Mesenteric fat pad (tissue), 1 donor: Measurements from ENCODE around the gene POLRMT. TPM values are rescaled to one million over a fixed set of nuclear protein-coding genes. Genes with fewer than 3 reads are reported as not detected.
"Not testable (repeated sequence)": the region's sequence is repeated elsewhere in the genome, so short reads cannot be mapped to it uniquely, and the experiment has no call there.

ENCODE experiments used
- DNase-seq: peaks from one replicate; pipeline ENCODE4 v3.0.0-alpha.2; 2020; ENCODE audit warnings: low spot score
- total RNA-seq: library from RNA; stranded (reverse); fragmentation: NEBNext Ultra II Directional; extraction: Animal tissue kit (Norgen Biotek cat#: 25700); gene quantifications from one replicate; pipeline ENCODE4 v1.2.1, GENCODE V29; 2021
- donor health status: DM: yes; HTN: yes; CAD: no.

Gene POLRMT
- total RNA-seq, 1 donor from 2014 or later, result 36.9 TPM

DNA sequence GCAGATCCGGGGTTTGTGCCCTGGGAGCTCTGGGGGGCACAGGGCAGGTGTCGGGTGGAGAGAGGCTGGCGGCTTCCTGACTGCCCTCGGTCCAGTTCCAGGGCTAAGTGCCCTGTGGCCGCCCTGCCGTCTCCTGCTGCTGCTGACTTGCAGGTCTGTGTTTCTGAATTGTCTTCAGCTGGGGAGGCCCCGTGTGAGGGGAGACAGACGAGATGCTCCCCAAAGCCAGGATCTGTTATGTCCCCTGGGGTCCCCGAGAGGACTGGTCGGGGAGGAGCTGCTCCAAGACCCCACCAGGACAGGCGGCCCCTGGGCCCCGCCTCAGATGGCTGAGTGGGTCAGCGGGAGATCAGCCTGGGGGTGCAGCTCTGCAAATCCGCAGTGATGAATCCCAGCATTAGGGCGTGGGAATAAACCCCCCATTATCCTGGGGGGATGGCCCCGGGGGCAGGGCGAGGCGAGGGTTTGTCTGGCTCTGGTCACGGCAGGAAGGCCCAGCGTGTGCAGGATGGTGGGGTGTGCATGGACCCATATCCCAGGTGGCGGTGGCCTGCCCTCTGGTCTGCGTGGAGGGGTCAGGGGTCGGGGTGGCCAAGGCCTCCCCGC lies 39.0 kb downstream of the POLRMT start:
- no peak for DNase-seq

DNA sequence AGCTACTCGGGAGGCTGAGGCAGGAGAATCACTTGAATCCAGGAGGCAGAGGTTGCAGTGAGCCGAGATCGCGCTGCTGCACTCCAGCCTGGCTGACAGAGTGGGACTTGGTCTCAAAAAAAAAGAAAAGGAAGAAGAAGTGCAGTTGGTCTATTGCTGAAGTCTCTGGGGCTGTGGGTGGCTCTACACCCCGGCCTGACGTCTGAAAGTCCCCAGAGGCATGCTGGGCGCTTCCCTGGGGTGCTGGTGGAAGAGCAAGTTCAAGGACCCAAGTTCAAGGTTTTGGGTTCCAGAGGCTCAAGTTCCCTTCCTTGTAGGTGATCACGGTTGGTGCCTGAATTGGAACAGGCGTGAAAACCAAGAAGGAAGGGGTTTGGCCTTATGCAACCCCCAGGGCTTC lies 39.8 kb downstream of the POLRMT start:
- DNase-seq, result no peak

DNA sequence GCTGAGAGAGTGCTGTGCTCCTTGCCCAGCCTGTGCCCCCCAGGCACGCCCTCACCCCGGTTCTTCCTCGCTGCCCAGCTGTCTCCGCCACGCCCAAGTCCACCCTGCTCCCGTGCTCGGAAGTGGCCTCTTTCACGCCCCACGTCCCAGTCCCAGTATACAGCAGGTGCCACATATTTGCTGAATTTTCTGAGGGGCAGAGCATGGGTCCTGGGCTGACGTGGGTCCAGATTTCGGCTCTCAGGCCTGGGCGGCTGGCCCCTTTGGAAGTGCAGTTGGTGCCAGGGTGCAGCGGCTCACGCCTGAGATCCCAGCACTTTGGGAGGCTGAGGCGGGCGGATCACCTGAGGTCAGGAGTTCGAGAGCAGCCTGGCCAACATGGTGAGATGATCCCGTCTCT lies 40.3 kb downstream of the POLRMT start:
- DNase-seq, result no peak

DNA sequence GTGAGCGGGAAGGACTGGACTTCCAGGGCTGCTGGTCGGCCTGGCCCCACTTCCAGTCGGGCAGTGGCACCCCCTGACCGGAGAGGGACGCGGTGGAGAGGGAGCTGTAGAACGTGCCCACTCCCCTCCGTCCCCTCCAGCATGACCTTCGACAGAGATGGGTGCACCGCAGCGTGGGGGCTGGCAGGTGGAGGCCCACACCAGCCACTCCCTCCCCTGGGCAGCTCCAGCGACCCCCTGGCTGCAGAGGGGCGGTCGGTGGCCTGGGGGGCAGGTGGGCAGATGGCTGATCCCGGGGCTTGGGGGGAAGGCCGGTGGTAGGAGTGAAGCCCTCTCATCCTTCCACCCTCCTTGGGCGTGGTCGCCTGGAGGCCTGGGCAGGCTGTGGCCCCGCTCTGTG lies 41.2 kb downstream of the POLRMT start:
- no peak for DNase-seq

DNA sequence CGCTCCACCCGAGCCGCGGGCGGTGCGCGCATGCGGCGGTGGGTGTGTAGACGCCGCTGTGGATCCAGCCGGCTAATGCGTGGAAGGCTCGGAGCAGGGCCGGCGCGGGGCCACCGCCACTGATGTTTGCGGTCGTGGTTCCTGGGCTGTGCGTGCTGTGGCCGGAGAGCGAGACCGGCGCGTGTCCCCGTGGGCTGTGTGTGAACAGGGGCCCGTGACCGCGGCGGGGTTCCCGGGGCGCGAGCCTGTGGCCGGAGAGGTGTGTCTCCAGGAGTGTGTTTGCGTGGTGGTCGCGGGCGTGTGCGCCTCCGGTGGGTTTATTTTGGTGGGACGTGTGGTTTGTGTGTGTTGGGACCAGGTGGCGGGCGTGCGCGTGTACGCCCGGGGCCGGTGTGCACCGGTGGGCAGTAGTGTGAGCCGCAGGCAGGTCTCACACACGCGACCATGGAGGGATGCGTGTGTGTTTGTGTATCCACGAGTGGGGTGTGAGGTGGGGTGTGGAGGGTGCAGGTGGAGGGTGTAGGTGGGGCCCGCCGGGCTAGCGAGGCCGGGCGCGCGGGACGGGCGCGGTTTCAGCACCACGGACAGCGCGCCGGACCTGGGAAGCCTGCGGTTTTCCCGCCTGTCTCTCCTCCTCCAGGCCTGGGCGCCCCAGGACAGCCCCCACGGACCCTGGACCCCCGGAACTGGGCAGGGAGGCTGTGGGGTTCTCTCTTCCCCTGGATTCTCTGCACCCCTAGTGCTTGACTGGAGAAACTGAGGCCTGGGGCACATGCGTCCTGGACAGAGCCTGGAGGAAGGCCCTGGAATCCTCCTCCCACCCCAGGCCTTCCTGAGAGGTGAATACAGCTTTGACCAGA lies 42.0 kb downstream of the POLRMT start:
- DNase-seq, result no peak

DNA sequence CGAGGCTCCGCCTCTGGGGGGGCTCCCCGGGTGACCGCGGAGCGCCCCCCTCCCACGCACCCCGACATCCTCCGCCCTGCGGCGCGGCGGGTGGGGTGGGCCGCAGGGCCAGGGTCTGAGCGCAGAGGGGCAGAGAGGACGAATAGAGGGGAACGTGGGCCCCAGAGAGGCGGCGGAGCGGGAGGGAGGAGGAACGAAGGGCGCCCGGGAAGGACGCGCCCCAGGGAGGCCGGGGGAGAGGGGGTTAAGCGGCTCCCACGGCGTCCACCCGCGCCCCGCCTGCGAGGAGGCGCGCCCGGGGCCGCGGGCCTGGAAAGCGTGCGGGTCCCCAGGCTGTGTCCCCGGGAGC lies 42.6 kb downstream of the POLRMT start:
- no peak for DNase-seq

DNA sequence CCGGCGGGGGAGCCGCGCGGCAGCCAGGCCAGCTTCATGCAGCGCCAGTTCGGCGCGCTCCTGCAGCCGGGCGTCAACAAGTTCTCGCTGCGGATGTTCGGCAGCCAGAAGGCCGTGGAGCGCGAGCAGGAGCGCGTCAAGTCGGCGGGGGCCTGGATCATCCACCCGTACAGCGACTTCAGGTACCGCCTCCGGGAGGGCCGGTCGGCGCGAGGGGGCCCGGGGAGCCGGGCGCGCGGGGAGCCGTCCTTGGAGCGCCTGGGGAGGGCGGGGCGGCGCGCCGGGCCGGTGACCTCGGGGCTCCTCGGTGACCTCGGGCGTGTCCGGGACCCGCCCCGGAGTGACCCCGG lies 43.0 kb downstream of the POLRMT start:
- DNase-seq, result no peak

DNA sequence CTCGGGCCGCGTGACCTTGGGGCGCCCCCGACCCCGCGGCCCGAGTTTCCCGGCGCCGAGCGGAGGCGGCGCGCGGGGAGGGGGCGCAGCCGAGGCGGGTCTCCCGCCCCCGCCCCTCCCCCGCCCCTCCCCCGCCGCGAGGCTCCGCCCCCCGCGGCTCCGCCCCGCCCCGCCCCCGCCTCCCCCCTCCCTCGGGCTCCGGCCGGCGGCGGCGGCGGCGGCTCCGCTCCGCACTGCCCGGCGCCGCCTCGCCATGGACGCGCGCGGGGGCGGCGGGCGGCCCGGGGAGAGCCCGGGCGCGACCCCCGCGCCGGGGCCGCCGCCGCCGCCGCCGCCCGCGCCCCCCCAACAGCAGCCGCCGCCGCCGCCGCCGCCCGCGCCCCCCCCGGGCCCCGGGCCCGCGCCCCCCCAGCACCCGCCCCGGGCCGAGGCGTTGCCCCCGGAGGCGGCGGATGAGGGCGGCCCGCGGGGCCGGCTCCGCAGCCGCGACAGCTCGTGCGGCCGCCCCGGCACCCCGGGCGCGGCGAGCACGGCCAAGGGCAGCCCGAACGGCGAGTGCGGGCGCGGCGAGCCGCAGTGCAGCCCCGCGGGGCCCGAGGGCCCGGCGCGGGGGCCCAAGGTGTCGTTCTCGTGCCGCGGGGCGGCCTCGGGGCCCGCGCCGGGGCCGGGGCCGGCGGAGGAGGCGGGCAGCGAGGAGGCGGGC lies 43.5 kb downstream of the POLRMT start, which contains the start of gene HCN2:
Gene HCN2 (plus strand): TSS at position 189 of the 703 bp plus-strand sequence. CDS start 65 bp downstream, at position 254.
- no peak for DNase-seq

DNA sequence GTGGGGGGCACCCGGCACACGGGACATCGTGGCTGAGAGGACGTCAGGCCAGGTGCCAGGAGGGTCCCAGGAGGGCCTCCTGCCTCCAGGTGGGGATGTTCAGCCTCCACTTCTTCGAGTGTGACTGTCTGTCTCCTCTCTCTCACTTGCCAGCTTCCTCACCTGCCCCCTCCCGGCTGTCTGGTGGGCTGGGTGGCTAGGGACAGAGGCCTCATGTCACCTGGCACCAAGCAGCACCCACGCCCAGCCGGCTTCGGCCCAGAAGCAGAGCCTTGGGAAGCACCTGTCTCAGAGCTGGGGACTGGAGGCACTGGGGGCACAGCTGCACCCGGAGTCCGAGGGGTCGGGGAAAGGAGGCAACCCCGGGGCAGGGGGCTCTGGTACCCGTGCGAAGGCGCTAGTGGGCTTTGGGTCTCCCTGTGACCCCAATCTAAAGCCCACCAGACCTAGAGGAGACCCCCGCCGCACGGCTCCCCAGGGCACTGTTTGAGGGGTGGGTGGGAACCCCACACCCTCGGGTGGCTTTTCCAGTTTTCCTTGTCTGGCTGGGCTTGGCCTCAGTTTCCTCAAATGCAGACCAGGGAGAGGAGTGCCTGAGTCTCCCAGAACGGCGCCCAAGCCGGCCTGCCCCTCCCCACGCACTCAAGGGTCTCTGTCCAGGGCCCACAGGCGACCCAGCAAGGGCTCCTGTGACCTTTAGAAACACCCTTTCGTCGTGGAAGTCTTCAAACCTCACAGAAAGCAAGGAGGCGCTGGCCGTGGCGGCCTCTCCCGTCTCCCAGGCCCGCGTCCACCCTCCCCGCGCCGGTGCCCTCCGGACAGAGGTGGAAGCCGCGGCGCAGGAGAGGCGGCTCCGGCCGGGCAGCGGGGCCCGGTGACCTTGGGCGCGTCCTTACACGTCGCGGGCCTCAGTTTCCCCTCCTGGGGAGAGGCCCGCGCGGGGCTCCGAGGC lies 44.3 kb downstream of the POLRMT start:
- DNase-seq, result no peak

DNA sequence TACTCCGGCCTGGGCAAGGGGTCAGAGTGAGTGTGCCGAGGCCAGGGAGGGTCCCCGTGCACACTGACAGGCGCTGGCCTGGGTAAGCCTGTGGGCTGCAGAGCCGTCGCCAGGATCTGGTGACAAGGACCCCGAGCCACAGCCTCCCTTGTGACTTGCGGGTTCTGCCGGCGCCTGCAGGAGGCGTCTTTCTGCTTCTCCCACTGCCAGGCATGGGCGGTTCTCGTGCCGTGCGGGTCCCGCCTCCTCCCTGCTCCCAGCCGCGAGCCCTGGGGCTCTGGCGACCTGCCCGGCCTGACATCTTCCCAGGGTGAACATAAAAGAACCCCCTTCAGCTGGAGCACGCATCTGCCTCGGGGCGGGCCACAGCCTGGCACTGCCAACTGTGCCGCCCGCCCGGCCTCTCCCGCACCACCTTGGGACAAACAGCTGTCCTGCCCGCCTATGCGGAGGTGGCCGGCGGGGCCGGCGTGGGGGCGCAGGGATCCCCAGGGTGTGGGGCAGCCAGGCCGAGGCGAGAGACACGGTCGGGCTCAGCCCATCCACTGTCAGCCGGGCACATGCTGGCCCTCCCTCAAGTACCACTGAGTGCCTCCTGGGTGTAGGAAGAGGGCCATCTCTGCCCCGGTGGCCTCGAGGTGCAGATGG lies 45.1 kb downstream of the POLRMT start:
- no peak for DNase-seq

DNA sequence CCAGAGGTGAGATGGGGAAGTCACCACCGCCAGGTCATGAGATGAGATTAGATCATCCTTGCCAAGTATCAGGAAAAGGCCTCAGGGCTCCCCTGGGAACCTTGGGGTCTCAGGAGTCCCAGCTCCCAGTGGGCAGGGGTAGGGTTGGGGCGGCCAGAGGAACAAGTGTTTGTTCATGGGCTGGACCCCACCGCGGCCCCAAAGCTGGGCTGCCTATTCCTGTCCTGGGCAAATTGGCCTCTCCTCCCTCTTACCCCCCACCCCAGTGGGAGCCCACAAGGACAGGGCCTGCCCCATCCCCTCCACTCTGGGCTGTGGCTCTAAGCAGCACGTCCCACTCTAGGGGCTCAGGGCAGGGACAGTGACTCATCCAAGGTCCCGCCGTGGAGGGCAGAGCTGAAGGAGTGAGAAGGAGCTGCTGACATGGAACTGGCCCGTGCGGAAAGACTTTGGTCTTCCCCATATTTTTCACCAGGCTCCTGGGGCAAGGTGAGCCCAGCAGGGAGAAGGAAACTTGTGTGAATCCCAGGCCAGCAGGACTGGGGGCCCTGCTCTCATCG lies 47.7 kb downstream of the POLRMT start:
- no peak for DNase-seq

DNA sequence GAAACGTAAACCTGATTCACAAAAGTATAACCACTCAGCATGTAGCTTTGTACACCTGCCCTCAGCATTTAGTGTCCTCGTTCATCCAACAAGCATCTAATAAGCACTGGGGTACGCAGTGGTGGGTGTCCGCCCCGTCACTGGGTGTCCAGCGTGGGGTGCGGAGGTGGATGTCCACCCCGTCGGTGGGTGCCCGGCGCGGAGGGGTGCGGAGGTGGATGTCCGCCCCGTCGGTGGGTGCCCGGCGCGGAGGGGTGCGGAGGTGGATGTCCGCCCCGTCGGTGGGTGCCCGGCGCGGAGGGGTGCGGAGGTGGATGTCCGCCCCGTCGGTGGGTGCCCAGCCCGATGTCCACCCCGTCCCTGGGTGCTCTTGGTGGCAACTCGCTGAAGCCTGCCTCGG lies 48.2 kb downstream of the POLRMT start:
- not testable (repeated sequence) for DNase-seq

DNA sequence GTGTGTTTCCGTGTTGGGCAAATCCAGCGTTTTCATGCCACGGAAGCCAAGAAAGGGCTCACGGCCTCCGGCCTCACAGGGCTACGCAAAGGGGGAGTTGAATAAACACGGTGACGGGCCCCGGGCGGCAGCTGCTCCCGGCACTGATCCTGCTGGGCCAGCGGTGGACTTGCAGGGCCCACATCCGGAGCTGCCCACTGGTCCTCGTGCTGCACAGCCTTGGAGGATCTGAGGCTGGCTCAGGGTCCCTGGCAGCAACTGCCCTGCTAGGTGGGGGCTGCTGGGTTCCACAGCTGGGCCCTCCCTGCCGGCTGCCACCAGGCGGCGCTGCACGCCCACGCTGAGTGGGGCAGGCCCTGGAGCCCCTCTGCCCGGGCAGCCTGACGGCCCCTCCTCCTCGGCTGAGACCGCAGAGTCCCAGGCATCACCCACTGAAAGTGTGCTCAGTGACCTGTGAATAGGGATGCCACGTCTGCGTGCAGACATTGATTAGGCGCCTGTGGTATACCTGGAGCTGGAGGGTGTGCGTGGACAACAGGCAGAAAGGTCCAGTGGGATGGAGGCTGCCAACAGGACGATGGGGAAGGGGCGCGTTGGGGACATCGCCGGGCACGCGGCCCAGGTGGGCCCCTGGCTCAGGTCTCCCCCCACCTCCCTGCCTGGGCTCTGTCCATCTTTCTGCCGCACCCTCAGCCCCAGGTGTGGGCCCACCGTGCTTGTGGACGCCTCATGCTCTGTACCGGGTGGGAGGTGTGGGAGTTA lies 48.9 kb downstream of the POLRMT start:
- DNase-seq, result no peak

DNA sequence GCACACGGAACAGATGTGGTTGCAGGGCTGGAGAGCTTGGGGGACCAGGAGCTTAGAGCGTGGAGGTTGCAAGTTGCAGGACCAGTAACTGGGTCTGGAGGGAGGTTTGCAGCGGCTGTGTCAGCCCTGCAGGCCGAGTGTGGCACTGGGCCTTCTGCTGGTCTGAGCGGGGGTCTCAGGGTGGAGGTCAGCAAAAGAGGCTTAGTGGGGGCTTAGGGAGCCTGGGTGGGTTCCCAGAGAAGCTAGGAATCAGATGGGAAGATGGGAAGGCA lies 49.4 kb downstream of the POLRMT start:
- no peak for DNase-seq

DNA sequence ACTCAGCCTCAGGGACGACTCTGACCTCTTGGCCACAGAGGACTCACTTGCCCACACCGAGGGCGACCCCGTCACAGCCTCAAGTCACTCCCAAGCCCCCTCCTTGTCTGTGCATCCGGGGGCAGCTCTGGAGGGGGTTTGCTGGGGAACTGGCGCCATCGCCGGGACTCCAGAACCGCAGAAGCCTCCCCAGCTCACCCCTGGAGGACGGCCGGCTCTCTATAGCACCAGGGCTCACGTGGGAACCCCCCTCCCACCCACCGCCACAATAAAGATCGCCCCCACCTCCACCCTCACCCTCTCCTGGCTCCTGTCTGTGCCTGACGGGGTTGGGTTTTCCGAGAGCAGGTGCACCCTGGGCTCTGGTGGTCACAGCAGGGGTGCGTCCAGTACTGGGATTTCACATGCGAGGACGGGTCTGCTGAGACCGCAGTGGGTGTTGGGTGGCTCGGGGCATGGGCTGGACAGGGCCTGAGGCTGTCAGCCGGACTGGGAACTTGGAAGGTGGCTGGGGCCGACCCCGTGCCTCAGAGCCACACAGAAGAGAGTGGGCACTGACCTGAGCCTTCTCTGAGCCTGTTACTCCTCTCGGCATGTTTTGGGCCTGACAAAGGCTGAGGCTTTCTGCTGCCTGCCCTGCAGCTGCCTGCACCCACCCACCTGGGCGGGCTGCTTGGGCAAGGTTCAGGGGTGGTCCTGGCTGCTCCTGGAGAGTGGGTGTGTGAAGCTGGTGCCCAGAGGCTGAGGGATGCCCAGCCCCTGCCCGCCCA lies 50.0 kb downstream of the POLRMT start:
- DNase-seq, result no peak

DNA sequence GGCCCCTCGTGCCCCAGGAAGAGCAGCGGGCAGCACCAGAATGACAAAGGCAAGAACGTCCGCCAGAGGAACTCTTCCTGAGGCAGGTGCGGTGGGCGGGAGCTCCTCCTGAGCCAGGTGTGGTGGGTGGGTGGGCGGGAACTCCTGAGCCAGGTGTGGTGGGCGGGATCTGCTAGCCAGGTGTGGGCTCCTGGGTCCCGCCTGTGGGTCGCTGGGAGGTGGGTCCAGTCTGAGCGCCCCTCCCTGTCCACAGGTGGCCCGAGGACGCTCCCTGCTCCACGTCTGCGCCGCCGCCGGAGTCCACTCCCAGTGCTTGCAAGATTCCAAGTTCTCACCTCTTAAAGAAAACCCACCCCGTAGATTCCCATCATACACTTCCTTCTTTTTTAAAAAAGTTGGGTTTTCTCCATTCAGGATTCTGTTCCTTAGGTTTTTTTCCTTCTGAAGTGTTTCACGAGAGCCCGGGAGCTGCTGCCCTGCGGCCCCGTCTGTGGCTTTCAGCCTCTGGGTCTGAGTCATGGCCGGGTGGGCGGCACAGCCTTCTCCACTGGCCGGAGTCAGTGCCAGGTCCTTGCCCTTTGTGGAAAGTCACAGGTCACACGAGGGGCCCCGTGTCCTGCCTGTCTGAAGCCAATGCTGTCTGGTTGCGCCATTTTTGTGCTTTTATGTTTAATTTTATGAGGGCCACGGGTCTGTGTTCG lies 50.7 kb downstream of the POLRMT start:
- DNase-seq, result no peak

DNA sequence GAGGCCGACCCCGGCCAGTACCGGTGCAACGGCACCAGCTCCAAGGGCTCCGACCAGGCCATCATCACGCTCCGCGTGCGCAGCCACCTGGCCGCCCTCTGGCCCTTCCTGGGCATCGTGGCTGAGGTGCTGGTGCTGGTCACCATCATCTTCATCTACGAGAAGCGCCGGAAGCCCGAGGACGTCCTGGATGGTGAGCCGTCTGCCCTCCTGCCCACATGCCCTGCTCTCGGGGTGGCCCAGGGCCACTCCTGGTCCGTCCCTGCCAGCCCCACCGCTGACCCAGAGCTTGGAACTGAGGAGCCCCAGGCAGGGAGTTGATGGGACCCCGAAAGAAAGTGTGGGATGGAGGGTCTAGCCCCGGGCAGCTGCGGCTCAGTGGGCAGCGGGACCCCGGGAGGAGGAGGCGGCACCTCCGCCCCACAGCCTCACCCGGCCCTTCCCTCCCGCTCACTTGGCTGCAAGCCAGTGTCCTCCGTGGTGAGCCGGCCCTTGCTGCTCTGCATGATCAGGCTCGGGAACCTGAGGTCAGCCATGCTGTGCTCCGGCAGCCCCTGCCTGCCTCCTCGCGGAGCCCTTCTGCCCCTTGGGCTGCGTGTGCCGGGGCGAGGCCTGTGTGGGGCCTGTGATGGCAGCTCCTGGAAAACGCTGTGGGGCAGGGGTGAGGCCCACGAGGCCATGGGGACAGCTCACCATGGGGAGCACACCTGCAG lies 51.8 kb downstream of the POLRMT start:
- DNase-seq, result no peak
